Keratinocyte (primary cell): ENCODE measurements around the gene PHF10. TPM values are rescaled to one million over a fixed set of nuclear protein-coding genes. Genes with fewer than 3 reads are reported as not detected.

ENCODE experiments used
- DNase-seq: peaks from one replicate; pipeline ENCODE4 v3.0.0-alpha.2; 2011; ENCODE audit warnings: low read depth, missing footprints, low spot score
- FAIRE-seq: peaks from 2 replicates; lab custom pipeline; 2011; peaks lifted over from hg19 to GRCh38; lab: Jason Lieb, UNC
- H2AFZ ChIP-seq: 2 replicates; pipeline ENCODE4 v1.6.0; 2012; ENCODE audit warnings: low read length, control low read depth, inconsistent platforms; ENCODE audit not compliant: control insufficient read depth
- H3K27ac ChIP-seq: 2 replicates; pipeline ENCODE4 v1.5.1; 2011; ENCODE audit warnings: low read length; ENCODE audit not compliant: control insufficient read depth, insufficient read depth
- H3K27me3 ChIP-seq: 3 replicates; pipeline ENCODE4 v1.6.0; 2011; ENCODE audit warnings: low read length; ENCODE audit not compliant: control insufficient read depth, insufficient read depth; ENCODE audit errors: extremely low read depth
- H3K36me3 ChIP-seq, 2 experiments: 2 replicates in 1 of 2; 3 replicates in 1 of 2; pipeline ENCODE4 v1.5.1; 2011; ENCODE audit warnings: low read length in 2 of 2, mild to moderate bottlenecking in 1 of 2; ENCODE audit not compliant: control insufficient read depth in 2 of 2, insufficient read depth in 2 of 2; ENCODE audit errors: extremely low read depth in 1 of 2
- H3K4me1 ChIP-seq: 3 replicates; pipeline ENCODE4 v1.5.1; 2011; ENCODE audit warnings: low read length; ENCODE audit not compliant: control insufficient read depth, insufficient read depth; ENCODE audit errors: extremely low read depth
- H3K4me2 ChIP-seq: 3 replicates; pipeline ENCODE4 v1.6.0; 2011; ENCODE audit warnings: low read depth, low read length; ENCODE audit not compliant: control insufficient read depth, insufficient read depth; ENCODE audit errors: extremely low read depth
- H3K4me3 ChIP-seq, 3 experiments: fragments of 200-600 bp in 1 of 3; sonication (generic) in 1 of 3; 2 replicates in 2 of 3; 3 replicates in 1 of 3; pipeline ENCODE4 v1.5.1; 2011 to 2016; ENCODE audit warnings: low read length in 3 of 3, mild to moderate bottlenecking in 3 of 3, control low read depth in 2 of 3, inconsistent platforms in 1 of 3, low read depth in 1 of 3, mixed read lengths in 1 of 3, mixed run types in 1 of 3, moderate library complexity in 1 of 3; ENCODE audit not compliant: control insufficient read depth in 2 of 3, insufficient read depth in 2 of 3; ENCODE audit errors: extremely low read depth in 1 of 3
- H3K79me2 ChIP-seq: 2 replicates; pipeline ENCODE4 v1.6.0; 2012; ENCODE audit warnings: low read length; ENCODE audit not compliant: control insufficient read depth, insufficient read depth
- H3K9ac ChIP-seq: 3 replicates; pipeline ENCODE4 v1.6.0; 2011; ENCODE audit warnings: low read length; ENCODE audit not compliant: control insufficient read depth, insufficient read depth; ENCODE audit errors: extremely low read depth
- H3K9me1 ChIP-seq: 3 replicates; pipeline ENCODE4 v1.6.0; 2011; ENCODE audit warnings: low read length; ENCODE audit not compliant: control insufficient read depth, insufficient read depth; ENCODE audit errors: extremely low read depth
- H3K9me3 ChIP-seq: 2 replicates; pipeline ENCODE4 v1.5.1; 2012; ENCODE audit warnings: low read depth, low read length; ENCODE audit not compliant: control insufficient read depth
- H4K20me1 ChIP-seq: 3 replicates; pipeline ENCODE4 v1.6.0; 2011; ENCODE audit warnings: low read length; ENCODE audit not compliant: control insufficient read depth, insufficient read depth; ENCODE audit errors: extremely low read depth
- CTCF ChIP-seq, 3 experiments: IDR thresholded peaks in 1 of 3; conservative IDR thresholded peaks in 1 of 3; optimal IDR thresholded peaks in 1 of 3; 2 replicates in 2 of 3; 3 replicates in 1 of 3; pipeline versions ENCODE3 to v1.5.1; 2011; ENCODE audit warnings: low read length in 3 of 3, mild to moderate bottlenecking in 3 of 3, moderate library complexity in 2 of 3, control low read depth in 1 of 3, inconsistent platforms in 1 of 3; ENCODE audit not compliant: insufficient read depth in 2 of 3; ENCODE audit errors: extremely low read depth in 1 of 3
- EZH2 ChIP-seq: IDR thresholded peaks from one replicate; pipeline ENCODE4 v1.6.1; 2012; ENCODE audit warnings: inconsistent platforms, mild to moderate bottlenecking, low read length, moderate library complexity
- dilution Hi-C: fragments of 300-500 bp; cut with MboI; formaldehyde crosslinking; loops from one replicate; pipeline ENCODE4 v1.7.0; 2020; ENCODE audit warnings: low sequenced_read_pairs; ENCODE audit not compliant: extremely low pct_ligation_motif_present
- polyA plus RNA-seq, 5 experiments: library from polyadenylated mRNA; depleted of rRNA in 3 of 5; stranded (reverse) in 3 of 5; stranded (forward) in 1 of 5; unstranded in 1 of 5; fragments of >200 nt; gene quantifications; 1 replicate in 1 of 5; 2 replicates in 3 of 5; 3 replicates in 1 of 5; pipeline versions ENCODE4 v1.2.1 to v1.2.3, GENCODE V29; 2011 to 2012; ENCODE audit warnings: missing spikeins in 2 of 5, low read depth in 1 of 5, low replicate concordance in 1 of 5

Gene PHF10
- polyA plus RNA-seq, 1 donor (not counting 4 experiments of a cell fraction or from before 2014, with no cell fraction given), result 14.5 TPM

- Histone ChIP-seq H4K20me1 (no peaks in the 10 kb centered on the region), H3K4me2 (no peak overlapping the region), H3K9me1 (no peaks in the 10 kb centered on the region), H3K27me3 (no peaks in the 10 kb centered on the region), H3K27ac (no peak overlapping the region), H3K9ac (no peak overlapping the region), H2AFZ (no peak overlapping the region), H3K4me1 (no peaks in the 10 kb centered on the region), H3K36me3 (peaks cover 8 to 12% of the 10 kb centered on the region in 2 experiments), H3K79me2 (no peaks in the 10 kb centered on the region), H3K4me3 (no peak overlapping the region), H3K9me3 (no peaks in the 10 kb centered on the region)
- DNase-seq (no peak), FAIRE-seq (no peak)
- dilution Hi-C loops, result no loop called here
- TF ChIP-seq EZH2 (no peak), CTCF (optimal IDR thresholded peaks at IDR 0.05 in 1 of 3, IDR thresholded peaks at IDR 0.05 in 1 of 3, conservative IDR thresholded peaks at IDR 0.05 in 1 of 3; ENCODE audit: extremely low read depth in 1 of 3, insufficient read depth in 2 of 3, low read length in 3 of 3) (no peak)
These were observed 57.9 kb downstream of the PHF10 start for GRCh38 chr6:169666441-169666840.

GRCh38 chr6:169665289-169665688, 59.0 kb downstream of the PHF10 start:
- Histone ChIP-seq H4K20me1 (no peaks in the 10 kb centered on the region), H3K4me3 (no peak overlapping the region), H3K9me1 (no peaks in the 10 kb centered on the region), H3K27ac (no peak overlapping the region), H3K9me3 (no peaks in the 10 kb centered on the region), H3K27me3 (no peaks in the 10 kb centered on the region), H3K4me2 (no peak overlapping the region), H2AFZ (no peak overlapping the region), H3K4me1 (no peaks in the 10 kb centered on the region), H3K36me3 (peaks cover 12 to 14% of the 10 kb centered on the region in 2 experiments), H3K79me2 (no peaks in the 10 kb centered on the region), H3K9ac (no peak overlapping the region)
- TF ChIP-seq EZH2 (no peak), CTCF (optimal IDR thresholded peaks at IDR 0.05 in 1 of 3, IDR thresholded peaks at IDR 0.05 in 1 of 3, conservative IDR thresholded peaks at IDR 0.05 in 1 of 3; ENCODE audit: extremely low read depth in 1 of 3, insufficient read depth in 2 of 3, low read length in 3 of 3) (no peak)
- FAIRE-seq (no peak), DNase-seq (no peak)
- dilution Hi-C loops, result no loop called here
